Fibroblast of skin of back (primary cell): ENCODE data around the gene ADARB2.

ENCODE experiments used
- DNase-seq: peaks from one replicate; pipeline ENCODE4 v3.0.0-alpha.2; 2013

The ADARB2 gene

DNA sequence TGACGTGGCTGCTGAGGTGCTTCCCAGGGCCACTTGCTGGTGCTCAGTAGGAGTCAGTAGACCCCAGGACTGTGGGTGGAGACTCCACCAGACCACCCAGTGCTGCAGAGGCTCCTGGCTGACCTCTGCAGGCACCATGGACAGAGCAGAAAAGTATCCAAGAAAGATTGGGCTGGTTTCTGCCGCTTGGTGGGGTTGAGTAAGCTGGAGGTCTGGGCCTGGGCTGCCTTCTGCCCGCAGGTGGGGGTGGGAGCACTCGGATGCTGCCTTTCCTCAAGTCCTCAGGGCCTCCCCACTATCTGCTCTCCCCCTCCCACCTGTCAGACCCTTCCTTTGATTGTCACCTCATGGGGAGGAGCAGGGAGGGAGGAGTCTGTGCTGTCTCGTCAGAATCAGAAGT is 589.5 kb downstream of the ADARB2 start:
- DNase-seq: no peak

DNA sequence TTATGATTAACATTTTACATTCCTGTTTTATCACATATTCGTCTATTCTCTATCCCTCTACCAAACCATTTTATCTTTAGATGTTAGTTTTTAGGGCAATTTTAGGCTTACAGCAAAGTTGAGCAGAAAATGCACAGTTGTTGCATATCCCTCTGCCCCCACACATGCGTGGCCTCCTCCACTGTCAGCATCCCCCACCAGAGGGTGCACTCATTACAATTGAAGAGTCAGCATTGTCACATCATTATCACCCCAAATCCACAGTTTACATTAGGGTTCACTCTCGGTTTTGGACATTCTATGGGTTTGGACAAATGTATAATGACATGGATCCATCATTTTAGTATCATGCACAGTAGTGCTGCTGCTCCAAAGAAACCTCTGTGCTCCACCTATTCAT is 594.7 kb downstream of the ADARB2 start:
- DNase-seq: no peak

DNA sequence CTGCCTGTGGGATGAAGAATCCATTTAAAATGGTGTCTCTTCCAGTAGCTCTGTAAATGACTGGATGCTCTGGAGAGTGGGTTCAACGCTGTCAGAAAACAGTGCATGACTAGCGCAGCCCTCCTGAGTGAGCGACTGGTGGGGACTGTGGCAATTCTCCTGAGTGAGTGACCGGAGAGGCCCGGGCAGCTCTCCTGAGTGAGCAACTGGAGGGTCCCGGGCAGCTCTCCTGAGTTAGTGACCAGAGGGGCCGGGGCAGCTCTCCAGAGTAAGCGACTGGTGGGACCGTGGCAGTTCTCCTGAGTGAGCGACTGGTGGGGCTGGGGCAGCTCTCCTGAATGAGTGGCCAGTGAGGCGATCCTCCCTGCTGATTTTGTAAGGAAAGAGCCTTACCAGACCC is 595.6 kb downstream of the ADARB2 start:
- no peak for DNase-seq

GRCh38 chr10:1141261-1141660 is 596.1 kb downstream of the ADARB2 start:
- DNase-seq: no peak

DNA sequence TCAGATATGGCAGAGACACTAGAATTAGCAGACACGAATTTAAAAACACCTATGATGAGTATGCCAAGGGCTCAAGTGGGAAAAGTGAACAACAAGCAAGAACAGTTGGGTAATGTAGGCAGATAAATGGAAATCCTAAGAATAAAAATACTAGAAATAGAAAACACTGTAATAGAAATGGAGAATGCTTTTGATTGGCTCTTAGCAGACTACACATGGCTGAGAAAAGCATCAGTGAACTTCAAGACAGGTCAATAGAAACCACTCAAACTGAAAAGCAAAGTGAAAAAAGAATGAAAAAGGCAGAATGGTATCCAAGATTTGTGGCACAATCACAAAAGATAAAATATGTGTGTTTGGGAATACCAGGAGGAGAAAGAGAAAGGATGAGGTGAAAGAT is 598.8 kb downstream of the ADARB2 start:
- no peak for DNase-seq

- DNase-seq: no peak
Measured at GRCh38 chr10:1137499-1138163, 599.7 kb downstream of the ADARB2 start.

- DNase-seq: no peak
Measured at GRCh38 chr10:1136268-1136667, 601.1 kb downstream of the ADARB2 start.

DNA sequence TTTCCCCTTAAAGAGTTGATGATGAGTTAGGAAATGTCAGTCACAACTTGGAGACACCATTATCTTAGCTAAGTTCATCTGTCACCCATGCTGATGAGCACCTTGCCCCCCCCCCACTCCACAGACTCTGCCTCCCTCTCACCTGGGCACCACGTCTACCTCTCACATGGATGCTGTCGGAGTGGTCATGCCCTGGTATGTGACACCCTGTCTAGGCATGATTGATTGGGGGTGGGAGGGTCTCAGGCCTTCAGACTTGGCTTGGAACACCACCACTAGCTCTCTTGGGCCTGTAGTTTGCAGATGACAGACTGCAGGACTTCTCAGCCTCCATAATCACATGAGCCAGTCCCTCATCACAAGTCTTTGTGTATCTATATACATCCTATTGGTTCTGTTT is 603.2 kb downstream of the ADARB2 start:
- no peak for DNase-seq

- DNase-seq: no peak
Measured at GRCh38 chr10:1133495-1134045, 603.8 kb downstream of the ADARB2 start.

- DNase-seq: no peak
Measured at GRCh38 chr10:1132584-1132983, 604.7 kb downstream of the ADARB2 start.

DNA sequence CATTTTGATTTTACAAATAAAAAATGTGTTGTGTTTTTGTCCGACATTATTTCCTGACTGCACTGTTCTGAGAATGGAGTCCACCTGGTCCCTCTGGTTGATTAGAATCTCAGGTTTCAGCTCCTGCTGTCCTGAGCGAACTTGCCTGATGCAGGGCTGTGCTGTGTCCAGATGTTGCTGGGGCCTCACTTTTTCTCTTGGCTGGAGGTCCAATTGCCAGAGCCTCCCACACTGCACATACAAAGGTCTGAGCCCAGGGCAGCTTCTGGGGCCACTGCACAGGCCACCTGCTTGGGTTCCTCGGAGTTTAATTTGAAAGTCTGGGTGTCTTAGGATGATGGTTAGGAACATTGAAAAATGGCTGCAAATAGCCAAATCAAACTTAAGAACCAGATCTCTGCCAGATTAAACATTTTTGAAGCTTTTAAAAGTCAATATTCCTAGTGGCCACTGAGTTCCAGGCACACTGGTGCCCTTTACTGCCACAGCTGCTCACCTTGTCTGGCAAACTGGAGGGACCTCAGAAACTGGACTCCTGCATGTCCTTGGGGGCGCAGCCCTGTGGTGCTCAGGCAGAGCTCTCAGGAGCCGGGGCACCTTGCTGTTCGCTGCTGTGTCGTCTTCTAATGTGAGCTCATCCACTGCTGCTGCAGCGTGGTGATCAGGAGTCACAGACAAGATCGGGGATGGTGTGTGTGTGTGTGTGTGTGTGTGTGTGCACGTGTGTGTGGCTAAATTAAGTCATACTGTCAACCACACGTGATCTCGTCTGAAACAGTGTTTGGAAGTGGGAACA is 606.1 kb downstream of the ADARB2 start:
- no peak for DNase-seq

DNA sequence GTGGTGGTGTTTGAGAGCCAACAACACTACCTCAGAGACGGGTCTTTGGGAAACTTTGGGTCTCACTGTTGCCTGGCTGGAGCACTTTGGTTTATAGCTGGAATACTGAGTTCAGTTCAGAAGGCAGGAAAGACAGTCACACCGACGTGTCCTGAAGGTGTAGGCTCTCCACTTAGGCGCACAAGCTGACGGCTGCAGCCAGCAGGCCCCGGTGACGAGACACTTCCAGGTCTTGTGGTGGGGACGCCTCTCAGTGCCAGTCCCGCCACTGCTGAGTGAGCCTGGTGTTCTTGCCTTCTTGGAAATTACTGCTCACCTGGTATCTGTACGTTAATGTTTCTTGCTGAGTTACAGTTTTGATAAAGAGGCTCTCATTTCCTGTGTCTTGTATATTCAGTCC is 607.1 kb downstream of the ADARB2 start:
- DNase-seq: no peak

DNA sequence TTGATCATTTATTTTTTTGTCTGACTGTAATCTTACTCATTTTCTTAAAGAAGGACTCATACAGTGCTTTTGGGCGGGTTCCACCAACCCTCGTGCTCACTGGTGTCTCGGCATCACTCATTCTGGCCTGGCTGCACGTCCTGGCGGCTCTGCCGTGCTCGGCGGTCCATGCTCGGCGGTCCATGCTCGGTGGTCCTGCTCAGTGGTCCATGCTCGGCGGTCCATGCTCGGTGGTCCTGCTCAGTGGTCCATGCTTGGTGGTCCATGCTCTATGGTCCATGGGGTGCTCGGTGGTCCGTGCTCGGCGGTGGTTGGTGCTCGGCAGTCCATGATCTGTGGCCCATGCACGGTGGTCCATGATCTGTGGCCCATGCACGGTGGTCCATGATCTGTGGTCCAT is 608.7 kb downstream of the ADARB2 start:
- no peak for DNase-seq

DNA sequence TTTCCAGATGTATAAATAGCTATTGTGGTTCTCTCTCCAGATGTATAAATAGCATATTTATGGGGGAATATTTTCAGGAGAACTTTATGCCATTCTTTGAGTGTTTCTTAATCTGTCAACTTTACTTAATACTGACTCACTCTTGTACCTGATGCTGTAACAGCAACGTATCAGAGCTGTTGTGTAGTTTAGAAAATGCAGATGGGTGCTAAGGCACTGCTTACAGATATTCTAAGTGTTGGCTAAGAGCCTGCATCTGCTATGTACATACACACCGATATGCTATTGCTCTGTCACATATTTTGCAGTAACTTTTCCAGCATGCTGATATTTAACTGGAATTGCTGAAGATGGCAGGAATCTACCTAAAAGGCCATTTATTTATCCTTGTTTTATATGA is 609.2 kb downstream of the ADARB2 start:
- no peak for DNase-seq

- DNase-seq: no peak
Measured at GRCh38 chr10:1127629-1128028, 609.7 kb downstream of the ADARB2 start.
